HCT116 (cell line): ENCODE measurements around the gene ADORA2B. TPM values are rescaled to one million over a fixed set of nuclear protein-coding genes. Genes with fewer than 3 reads are reported as not detected.

Source experiments
- ATAC-seq: fragments of 200-7000 bp; cut with Tn5 transposase; 2 replicates; pipeline ENCODE4 v1.9.1; 2020; ENCODE audit warnings: mild to moderate bottlenecking, moderate library complexity
- BruUV-seq: library from RNA; stranded (reverse); fragments of 400-500 nt; replicated peaks from 2 replicates; lab custom pipeline; 2021; lab: Mats Ljungman, UMichigan
- CTCF ChIA-PET: fragments of 300-600 bp; sonication (Branson Sonifier 250); formaldehyde crosslinking; loops from one replicate; lab custom pipeline; 2021; ENCODE audit warnings: antibody characterized with exemption; lab: Charles Lee
- POLR2A ChIA-PET: fragments of 300-600, 350-600 bp; sonication (Branson Sonifier 250); formaldehyde crosslinking; loops from one replicate; lab custom pipeline; 2021; ENCODE audit warnings: antibody characterized with exemption; lab: Charles Lee
- RAD21 ChIA-PET, 2 experiments: fragments of 300-600 bp; sonication (Branson Sonifier 250); formaldehyde crosslinking; loops; one replicate each; lab custom pipeline; 2023; ENCODE audit warnings: low total read pairs in 2 of 2; ENCODE audit not compliant: uncharacterized antibody in 2 of 2, unreplicated experiment in 2 of 2, low non-redundant PET in 1 of 2; lab: Charles Lee
- DNase-seq: peaks from one replicate; pipeline ENCODE4 v3.0.0-alpha.2; 2010; ENCODE audit warnings: low read depth, low spot score
- H2AFZ ChIP-seq: fragments of 200-600 bp; shearing (Covaris generic), sonication (generic); 2 replicates; pipeline ENCODE4 v1.6.1; 2017; ENCODE audit warnings: low read depth, mixed run types, mixed read lengths, antibody characterized with exemption, low read length; ENCODE audit not compliant: poor library complexity, severe bottlenecking
- H3K27ac ChIP-seq: 2 replicates; pipeline ENCODE4 v1.5.1; 2012; ENCODE audit warnings: low read depth, low read length
- H3K27me3 ChIP-seq: fragments of 200-600 bp; sonication (generic); 2 replicates; pipeline ENCODE4 v1.6.1; 2016; ENCODE audit warnings: mixed run types, low read length, mixed read lengths; ENCODE audit not compliant: insufficient read depth
- H3K36me3 ChIP-seq, 2 experiments: fragments of 200-500 bp in 1 of 2; fragments of 200-600 bp in 1 of 2; sonication (Bioruptor generic) in 1 of 2; sonication (generic) in 1 of 2; 2 replicates each; pipeline versions ENCODE4 v1.5.1 to v1.6.1; 2014 to 2016; ENCODE audit warnings: low read length in 2 of 2, inconsistent platforms in 1 of 2, mixed read lengths in 1 of 2, mixed run types in 1 of 2; ENCODE audit not compliant: insufficient read depth in 2 of 2, control insufficient read depth in 1 of 2
- H3K4me1 ChIP-seq, 2 experiments: fragments of 200-600 bp in 1 of 2; sonication (generic) in 1 of 2; 2 replicates each; pipeline versions ENCODE4 v1.5.1 to v1.6.1; 2012 to 2017; ENCODE audit warnings: low read length in 2 of 2, inconsistent platforms in 1 of 2, mild to moderate bottlenecking in 1 of 2, mixed read lengths in 1 of 2, mixed run types in 1 of 2, moderate library complexity in 1 of 2; ENCODE audit not compliant: insufficient read depth in 2 of 2, control insufficient read depth in 1 of 2
- H3K4me2 ChIP-seq: fragments of 200-600 bp; sonication (generic); 2 replicates; pipeline ENCODE4 v1.6.1; 2017; ENCODE audit warnings: mixed run types, low read length, mixed read lengths
- H3K4me3 ChIP-seq, 2 experiments: fragments of 200-600 bp in 1 of 2; sonication (generic) in 1 of 2; replicated peaks in 1 of 2; 2 replicates each; pipeline ENCODE4 v1.5.1; 2011 to 2016; ENCODE audit warnings: low read length in 2 of 2, control low read depth in 1 of 2, low read depth in 1 of 2, mild to moderate bottlenecking in 1 of 2, mixed read lengths in 1 of 2, mixed run types in 1 of 2
- H3K79me2 ChIP-seq: fragments of 200-600 bp; sonication (generic); 2 replicates; pipeline ENCODE4 v1.6.1; 2017; ENCODE audit warnings: mild to moderate bottlenecking, mixed run types, low read length, moderate library complexity, mixed read lengths; ENCODE audit not compliant: insufficient read depth
- H3K9ac ChIP-seq: fragments of 200-600 bp; sonication (generic); 2 replicates; pipeline ENCODE4 v1.6.1; 2016; ENCODE audit warnings: low read length, mixed read lengths
- H3K9me2 ChIP-seq: fragments of 200-600 bp; sonication (generic), shearing (Covaris generic); 2 replicates; pipeline ENCODE4 v1.6.1; 2017; ENCODE audit warnings: mixed run types, mild to moderate bottlenecking, moderate library complexity; ENCODE audit not compliant: insufficient read depth
- H3K9me3 ChIP-seq, 2 experiments: fragments of 200-500 bp in 1 of 2; fragments of 200-600 bp in 1 of 2; sonication (Bioruptor generic) in 1 of 2; sonication (generic) in 1 of 2; 2 replicates each; pipeline ENCODE4 v1.6.1; 2014 to 2017; ENCODE audit warnings: low read length in 2 of 2, mixed read lengths in 2 of 2, inconsistent platforms in 1 of 2, low read depth in 1 of 2, mild to moderate bottlenecking in 1 of 2, mixed run types in 1 of 2, moderate library complexity in 1 of 2; ENCODE audit not compliant: control insufficient read depth in 1 of 2, insufficient read depth in 1 of 2
- H4K20me1 ChIP-seq: fragments of 200-600 bp; sonication (generic), shearing (Covaris generic); 2 replicates; pipeline ENCODE4 v1.6.1; 2017; ENCODE audit warnings: mixed run types, mild to moderate bottlenecking, moderate library complexity; ENCODE audit not compliant: insufficient read depth
- CBX3 ChIP-seq: IDR thresholded peaks from 2 replicates; pipeline ENCODE4 v1.6.1; 2012; ENCODE audit warnings: low read depth
- CEBPB ChIP-seq: IDR thresholded peaks from 2 replicates; pipeline ENCODE4 v1.6.1; 2012; ENCODE audit warnings: low read depth
- EZH2phosphoT487 ChIP-seq: fragments of 200-600 bp; IDR thresholded peaks from 2 replicates; pipeline ENCODE4 v1.6.1; 2018; ENCODE audit warnings: antibody characterized with exemption, borderline replicate concordance
- JUND ChIP-seq: IDR thresholded peaks from 2 replicates; pipeline ENCODE4 v1.6.1; 2012
- POLR2A ChIP-seq: IDR thresholded peaks from 2 replicates; pipeline ENCODE4 v1.7.0; 2011; ENCODE audit warnings: borderline replicate concordance; ENCODE audit not compliant: insufficient read depth, insufficient read length; ENCODE audit errors: extremely low read depth
- POLR2AphosphoS5 ChIP-seq: IDR thresholded peaks from 2 replicates; pipeline ENCODE4 v1.6.1; 2011; ENCODE audit warnings: mild to moderate bottlenecking, low read depth, low read length, moderate library complexity
- SP1 ChIP-seq: IDR thresholded peaks from 2 replicates; pipeline ENCODE4 v1.6.1; 2012; ENCODE audit warnings: low read depth
- YY1 ChIP-seq: IDR thresholded peaks from 2 replicates; pipeline ENCODE4 v1.6.1; 2011; ENCODE audit warnings: low read length, low read depth, moderate library complexity, mild to moderate bottlenecking; ENCODE audit not compliant: insufficient replicate concordance; ENCODE audit errors: extremely low read depth
- ZFX ChIP-seq: fragments of 450-650 bp; IDR thresholded peaks from 2 replicates; pipeline ENCODE4 v1.6.1; 2017
- intact Hi-C: fragments of 100-400 bp; cut with micrococcal nuclease; formaldehyde crosslinking; loops from 2 replicates; pipeline ENCODE4 v1.10.0; 2022
- total RNA-seq: library from RNA; stranded (reverse); gene quantifications from one replicate; pipeline ENCODE4 v1.2.1, GENCODE V29; 2021; ENCODE audit not compliant: unreplicated experiment
- TF ChIP-seq, protein P1 (sequence below): IDR thresholded peaks from 2 replicates; pipeline ENCODE4 v1.6.1; 2012
- TF ChIP-seq, protein P2 (sequence below): IDR thresholded peaks from 2 replicates; pipeline ENCODE4 v1.6.1; 2012
- TF ChIP-seq, protein P3 (sequence below): IDR thresholded peaks from 2 replicates; pipeline ENCODE4 v1.6.1; 2012; ENCODE audit warnings: low read depth
- TF ChIP-seq, protein P4 (sequence below): IDR thresholded peaks from 2 replicates; pipeline ENCODE4 v1.6.1; 2011; ENCODE audit warnings: mild to moderate bottlenecking, low read length, moderate library complexity; ENCODE audit not compliant: insufficient replicate concordance; ENCODE audit errors: extremely low read depth

Gene ADORA2B
- total RNA-seq, 1 experiment from 2014 or later, result 47.5 TPM

DNA sequence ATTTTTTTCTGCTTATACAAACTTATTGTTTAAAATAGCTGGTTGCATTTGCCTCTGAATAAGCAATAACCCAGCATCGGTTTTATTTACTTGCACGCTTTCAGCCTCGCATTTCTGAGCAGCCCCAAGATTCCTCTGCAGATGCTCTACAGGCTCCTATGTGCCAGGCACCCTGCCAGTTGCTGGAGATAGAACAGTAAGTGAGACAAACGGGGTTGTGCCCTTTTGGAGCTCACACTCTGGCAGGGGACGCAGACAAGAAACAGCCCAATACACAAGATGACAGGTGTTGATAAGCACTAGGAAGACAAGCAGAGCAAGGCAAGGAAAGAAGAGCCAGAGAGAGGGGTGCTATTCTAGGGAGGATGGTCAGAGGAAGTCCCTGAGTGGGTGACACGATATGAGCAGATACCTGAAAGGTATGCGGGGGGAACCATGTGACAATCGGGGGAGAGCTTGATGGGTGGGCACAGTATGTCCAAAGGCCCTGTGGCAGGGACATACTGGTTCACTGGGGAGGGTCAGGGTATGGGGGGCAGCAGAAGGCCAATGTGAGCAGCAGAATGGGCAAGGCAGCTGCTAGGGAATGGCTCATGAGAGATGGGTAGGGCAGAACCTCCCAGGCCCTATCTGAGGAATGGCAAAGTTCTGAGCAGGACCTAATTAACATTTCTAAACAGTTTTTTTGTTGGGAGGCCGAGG lies 18.7 kb upstream of the ADORA2B start:
- no TSS peak for BruUV-seq
- H3K9me2 ChIP-seq, result no peaks in the 10 kb centered on the region
- no peak for ATAC-seq
- no peak overlapping the region for H3K4me3 ChIP-seq
- H4K20me1 ChIP-seq, result no peaks in the 10 kb centered on the region
- H3K9me3 ChIP-seq, result no peaks in the 10 kb centered on the region
- H2AFZ ChIP-seq, result no peak overlapping the region
- no peak overlapping the region for H3K27ac ChIP-seq
- H3K4me2 ChIP-seq, result no peak overlapping the region
- intact Hi-C loops, result no loop called here
- TF ChIP-seq, protein P1, sequence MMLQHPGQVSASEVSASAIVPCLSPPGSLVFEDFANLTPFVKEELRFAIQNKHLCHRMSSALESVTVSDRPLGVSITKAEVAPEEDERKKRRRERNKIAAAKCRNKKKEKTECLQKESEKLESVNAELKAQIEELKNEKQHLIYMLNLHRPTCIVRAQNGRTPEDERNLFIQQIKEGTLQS, result no peak
- TF ChIP-seq ZFX (no peak), YY1 (no peak), POLR2A (no peak), SP1 (no peak)
- TF ChIP-seq, all 23 proteins: peak for 0
- RAD21 ChIA-PET, result no interaction called here
- CTCF ChIA-PET, result no interaction called here
- H3K79me2 ChIP-seq, result no peaks in the 10 kb centered on the region
- DNase-seq, result no peak
- no peaks in the 10 kb centered on the region for H3K36me3 ChIP-seq
- POLR2A ChIA-PET, result no interaction called here
- H3K9ac ChIP-seq, result no peak overlapping the region
- H3K27me3 ChIP-seq, result no peaks in the 10 kb centered on the region
- H3K4me1 ChIP-seq, result peaks cover 6 to 7% of the 10 kb centered on the region in 2 experiments

DNA sequence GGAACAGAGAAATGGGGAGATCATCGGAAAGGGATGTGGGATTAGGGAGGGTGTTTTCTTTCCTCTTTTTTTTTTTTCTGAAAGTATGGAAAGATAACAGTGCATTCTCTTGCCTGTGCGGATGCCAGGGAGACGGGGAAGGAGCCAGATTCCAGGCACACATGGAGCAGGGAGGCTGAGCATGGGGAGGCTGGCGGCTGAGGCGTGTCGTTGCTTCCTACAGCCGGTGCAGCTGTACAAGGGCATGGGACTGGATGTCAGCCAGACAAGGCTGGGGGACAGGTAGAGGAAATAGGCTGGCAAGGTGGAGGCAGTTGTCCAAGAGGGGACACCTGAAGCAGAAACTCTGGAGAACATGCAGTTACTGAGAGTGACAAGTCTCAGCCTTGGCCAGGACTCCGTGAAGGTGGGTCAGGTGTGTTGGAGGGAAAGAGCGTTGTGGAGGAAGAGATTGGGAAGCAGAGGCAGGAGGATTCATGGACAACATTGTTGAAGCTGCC lies 16.6 kb upstream of the ADORA2B start:
- intact Hi-C loops, result no loop called here
- DNase-seq (no peak), ATAC-seq (no peak)
- no peaks in the 10 kb centered on the region for H4K20me1 ChIP-seq
- H3K9me2 ChIP-seq, result no peaks in the 10 kb centered on the region
- H3K27me3 ChIP-seq, result no peaks in the 10 kb centered on the region
- no peak overlapping the region for H3K4me2 ChIP-seq
- ChIA-PET RAD21 (no interaction called here), POLR2A (no interaction called here), CTCF (no interaction called here)
- H3K4me1 ChIP-seq, result peaks cover 0 to 6% of the 10 kb centered on the region in 2 experiments; a peak in 1 of 4 replicates
- BruUV-seq, result no TSS peak
- no peaks in the 10 kb centered on the region for H3K36me3 ChIP-seq
- H3K4me3 ChIP-seq, result no peak overlapping the region
- no peak overlapping the region for H3K9ac ChIP-seq
- no peak overlapping the region for H3K27ac ChIP-seq
- H2AFZ ChIP-seq, result no peak overlapping the region
- no peaks in the 10 kb centered on the region for H3K79me2 ChIP-seq
- no peaks in the 10 kb centered on the region for H3K9me3 ChIP-seq
- TF ChIP-seq ZFX (no peak), EZH2phosphoT487 (no peak), CBX3 (no peak), POLR2AphosphoS5 (no peak), CEBPB (no peak), SP1 (no peak), JUND (no peak)
- TF ChIP-seq, protein P1, result no peak
- TF ChIP-seq, protein P2, sequence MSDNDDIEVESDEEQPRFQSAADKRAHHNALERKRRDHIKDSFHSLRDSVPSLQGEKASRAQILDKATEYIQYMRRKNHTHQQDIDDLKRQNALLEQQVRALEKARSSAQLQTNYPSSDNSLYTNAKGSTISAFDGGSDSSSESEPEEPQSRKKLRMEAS, result no peak
- TF ChIP-seq, protein P3, sequence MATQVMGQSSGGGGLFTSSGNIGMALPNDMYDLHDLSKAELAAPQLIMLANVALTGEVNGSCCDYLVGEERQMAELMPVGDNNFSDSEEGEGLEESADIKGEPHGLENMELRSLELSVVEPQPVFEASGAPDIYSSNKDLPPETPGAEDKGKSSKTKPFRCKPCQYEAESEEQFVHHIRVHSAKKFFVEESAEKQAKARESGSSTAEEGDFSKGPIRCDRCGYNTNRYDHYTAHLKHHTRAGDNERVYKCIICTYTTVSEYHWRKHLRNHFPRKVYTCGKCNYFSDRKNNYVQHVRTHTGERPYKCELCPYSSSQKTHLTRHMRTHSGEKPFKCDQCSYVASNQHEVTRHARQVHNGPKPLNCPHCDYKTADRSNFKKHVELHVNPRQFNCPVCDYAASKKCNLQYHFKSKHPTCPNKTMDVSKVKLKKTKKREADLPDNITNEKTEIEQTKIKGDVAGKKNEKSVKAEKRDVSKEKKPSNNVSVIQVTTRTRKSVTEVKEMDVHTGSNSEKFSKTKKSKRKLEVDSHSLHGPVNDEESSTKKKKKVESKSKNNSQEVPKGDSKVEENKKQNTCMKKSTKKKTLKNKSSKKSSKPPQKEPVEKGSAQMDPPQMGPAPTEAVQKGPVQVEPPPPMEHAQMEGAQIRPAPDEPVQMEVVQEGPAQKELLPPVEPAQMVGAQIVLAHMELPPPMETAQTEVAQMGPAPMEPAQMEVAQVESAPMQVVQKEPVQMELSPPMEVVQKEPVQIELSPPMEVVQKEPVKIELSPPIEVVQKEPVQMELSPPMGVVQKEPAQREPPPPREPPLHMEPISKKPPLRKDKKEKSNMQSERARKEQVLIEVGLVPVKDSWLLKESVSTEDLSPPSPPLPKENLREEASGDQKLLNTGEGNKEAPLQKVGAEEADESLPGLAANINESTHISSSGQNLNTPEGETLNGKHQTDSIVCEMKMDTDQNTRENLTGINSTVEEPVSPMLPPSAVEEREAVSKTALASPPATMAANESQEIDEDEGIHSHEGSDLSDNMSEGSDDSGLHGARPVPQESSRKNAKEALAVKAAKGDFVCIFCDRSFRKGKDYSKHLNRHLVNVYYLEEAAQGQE, result no peak
- TF ChIP-seq, protein P4, sequence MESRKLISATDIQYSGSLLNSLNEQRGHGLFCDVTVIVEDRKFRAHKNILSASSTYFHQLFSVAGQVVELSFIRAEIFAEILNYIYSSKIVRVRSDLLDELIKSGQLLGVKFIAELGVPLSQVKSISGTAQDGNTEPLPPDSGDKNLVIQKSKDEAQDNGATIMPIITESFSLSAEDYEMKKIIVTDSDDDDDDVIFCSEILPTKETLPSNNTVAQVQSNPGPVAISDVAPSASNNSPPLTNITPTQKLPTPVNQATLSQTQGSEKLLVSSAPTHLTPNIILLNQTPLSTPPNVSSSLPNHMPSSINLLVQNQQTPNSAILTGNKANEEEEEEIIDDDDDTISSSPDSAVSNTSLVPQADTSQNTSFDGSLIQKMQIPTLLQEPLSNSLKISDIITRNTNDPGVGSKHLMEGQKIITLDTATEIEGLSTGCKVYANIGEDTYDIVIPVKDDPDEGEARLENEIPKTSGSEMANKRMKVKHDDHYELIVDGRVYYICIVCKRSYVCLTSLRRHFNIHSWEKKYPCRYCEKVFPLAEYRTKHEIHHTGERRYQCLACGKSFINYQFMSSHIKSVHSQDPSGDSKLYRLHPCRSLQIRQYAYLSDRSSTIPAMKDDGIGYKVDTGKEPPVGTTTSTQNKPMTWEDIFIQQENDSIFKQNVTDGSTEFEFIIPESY, result no peak
